Measurements from ENCODE around the gene HNF1A.
"Not testable (repeated sequence)": the region's sequence is repeated elsewhere in the genome, so short reads cannot be mapped to it uniquely, and the experiment has no call there.

Gene HNF1A

GRCh38 chr12:120978296-120979219, at the start of gene HNF1A:
Gene HNF1A (plus strand): TSS chr12:120978543. CDS start chr12:120978769, 226 bp downstream.
- no peak for DNase-seq

GRCh38 chr12:120928864-120929652, 49.3 kb upstream of the HNF1A start:
- no peak for DNase-seq

GRCh38 chr12:120930032-120930431, 48.3 kb upstream of the HNF1A start:
- no peak for DNase-seq

GRCh38 chr12:120932058-120932457, 46.3 kb upstream of the HNF1A start:
- DNase-seq: no peak

- no peak for DNase-seq
Measured at GRCh38 chr12:120932956-120933526, 45.3 kb upstream of the HNF1A start.

- DNase-seq: no peak
Measured at GRCh38 chr12:120933786-120934185, 44.6 kb upstream of the HNF1A start.

GRCh38 chr12:120936197-120936596, 42.1 kb upstream of the HNF1A start:
- no peak for DNase-seq

- DNase-seq: no peak
Measured at GRCh38 chr12:120938496-120938895, 39.8 kb upstream of the HNF1A start.

- DNase-seq: no peak
Measured at GRCh38 chr12:120939523-120939922, 38.8 kb upstream of the HNF1A start.

- DNase-seq: no peak
Measured at GRCh38 chr12:120940006-120940405, 38.3 kb upstream of the HNF1A start.

- DNase-seq: no peak
Measured at GRCh38 chr12:120940799-120941198, 37.5 kb upstream of the HNF1A start.

- DNase-seq: no peak
Measured at GRCh38 chr12:120941412-120941811, 36.9 kb upstream of the HNF1A start.

GRCh38 chr12:120941846-120942405, 36.4 kb upstream of the HNF1A start:
- no peak for DNase-seq

- no peak for DNase-seq
Measured at GRCh38 chr12:120943482-120943881, 34.9 kb upstream of the HNF1A start.

GRCh38 chr12:120944645-120945217, 33.6 kb upstream of the HNF1A start:
- peak; percentile 29 for DNase-seq

- not testable (repeated sequence) for DNase-seq
Measured at GRCh38 chr12:120945516-120945915, 32.8 kb upstream of the HNF1A start.

GRCh38 chr12:120950260-120950799, 28.0 kb upstream of the HNF1A start:
- not testable (repeated sequence) for DNase-seq

- no peak for DNase-seq
Measured at GRCh38 chr12:120950807-120951206, 27.5 kb upstream of the HNF1A start.

GRCh38 chr12:120955232-120955631, 23.1 kb upstream of the HNF1A start:
- no peak for DNase-seq

GRCh38 chr12:120956579-120957300, 21.6 kb upstream of the HNF1A start:
- no peak for DNase-seq

- DNase-seq: no peak
Measured at GRCh38 chr12:120959111-120959878, 19.0 kb upstream of the HNF1A start.

Measured in NCI-H146 (cell line).